GM12878 (cell line): ENCODE data around the gene C16orf95. TPM values are rescaled to one million over a fixed set of nuclear protein-coding genes. Genes with fewer than 3 reads are reported as not detected.
"Not testable (repeated sequence)": the region's sequence is repeated elsewhere in the genome, so short reads cannot be mapped to it uniquely, and the experiment has no call there.

Experiments
- ATAC-seq: fragments of 200-7000 bp; cut with Tn5 transposase; 3 replicates; pipeline ENCODE4 v1.9.1; 2020; ENCODE audit warnings: mild to moderate bottlenecking, moderate library complexity
- BruUV-seq: library from RNA; stranded (reverse); fragments of 400-500 nt; replicated peaks from 2 replicates; lab custom pipeline; 2021; lab: Mats Ljungman, UMichigan
- CTCF ChIA-PET: fragments of 300-600 bp; sonication (Branson Sonifier 250); formaldehyde crosslinking; extraction: SDS; loops from one replicate; lab custom pipeline; 2021; ENCODE audit warnings: inconsistent platforms; lab: Yijun Ruan, JAX
- POLR2A ChIA-PET: fragments of 350-600 bp; formaldehyde crosslinking; extraction: SDS; loops from one replicate; lab custom pipeline; 2021; ENCODE audit warnings: inconsistent platforms; lab: Charles Lee
- RAD21 ChIA-PET: fragments of 300-600 bp; sonication (Branson Sonifier 250); formaldehyde crosslinking; loops from one replicate; lab custom pipeline; 2023; ENCODE audit warnings: antibody characterized with exemption; ENCODE audit not compliant: unreplicated experiment; lab: Charles Lee
- SMC1A ChIA-PET: fragments of 300-600 bp; sonication (Branson Sonifier 250); formaldehyde crosslinking; loops from one replicate; lab custom pipeline; 2023; ENCODE audit not compliant: unreplicated experiment, uncharacterized antibody; lab: Charles Lee
- DNase-seq: peaks from one replicate; pipeline ENCODE4 v3.0.0-alpha.2; 2011; ENCODE audit warnings: low read depth, low spot score
- FAIRE-seq: peaks from 3 replicates; lab custom pipeline; 2011; peaks lifted over from hg19 to GRCh38; lab: Jason Lieb, UNC
- H2AFZ ChIP-seq: 2 replicates; pipeline ENCODE4 v1.6.0; 2011; ENCODE audit warnings: low read depth, low read length, control low read depth; ENCODE audit not compliant: control insufficient read depth
- H3K27ac ChIP-seq: 2 replicates; pipeline ENCODE4 v1.5.1; 2011; ENCODE audit warnings: control low read depth; ENCODE audit not compliant: control insufficient read depth, insufficient read depth
- H3K27me3 ChIP-seq, 2 experiments: replicated peaks in 1 of 2; 2 replicates each; pipeline versions ENCODE4 v1.6.0 to v1.6.1; 2011; ENCODE audit warnings: low read length in 1 of 2; ENCODE audit not compliant: control insufficient read depth in 2 of 2, insufficient read depth in 2 of 2
- H3K36me3 ChIP-seq, 2 experiments: 2 replicates each; pipeline ENCODE4 v1.5.1; 2011; ENCODE audit warnings: low read length in 1 of 2; ENCODE audit not compliant: control insufficient read depth in 2 of 2, insufficient read depth in 2 of 2
- H3K4me1 ChIP-seq: 2 replicates; pipeline ENCODE4 v1.6.1; 2011; ENCODE audit warnings: mild to moderate bottlenecking, low read length, moderate library complexity, mixed read lengths; ENCODE audit not compliant: control insufficient read depth, insufficient read depth
- H3K4me2 ChIP-seq: 2 replicates; pipeline ENCODE4 v1.6.0; 2011; ENCODE audit warnings: control low read depth; ENCODE audit not compliant: control insufficient read depth, insufficient read depth
- H3K4me3 ChIP-seq: fragments of 200-600 bp; sonication (generic); 2 replicates; pipeline ENCODE4 v1.5.1; 2016
- H3K79me2 ChIP-seq: 2 replicates; pipeline ENCODE4 v1.6.0; 2011; ENCODE audit warnings: low read length; ENCODE audit not compliant: control insufficient read depth, insufficient read depth
- H3K9ac ChIP-seq: 2 replicates; pipeline ENCODE4 v1.8.0; 2011; ENCODE audit warnings: low read length, control low read depth, mixed read lengths; ENCODE audit not compliant: control insufficient read depth, insufficient read depth
- H3K9me3 ChIP-seq: replicated peaks from 3 replicates; pipeline ENCODE4 v1.5.1; 2011; ENCODE audit warnings: mild to moderate bottlenecking, low read length; ENCODE audit not compliant: control insufficient read depth, insufficient read depth
- H4K20me1 ChIP-seq: 2 replicates; pipeline ENCODE4 v1.6.0; 2011; ENCODE audit not compliant: control insufficient read depth, insufficient read depth
- CHD1 ChIP-seq: IDR thresholded peaks from 2 replicates; pipeline ENCODE4 v1.6.1; 2012; ENCODE audit warnings: low read depth, low read length, improper control_type of control experiment
- ETV6 ChIP-seq, 2 experiments: fragments of 450-650 bp in 1 of 2; IDR thresholded peaks in 1 of 2; conservative IDR thresholded peaks in 1 of 2; 2 replicates each; pipeline ENCODE4 v1.6.1; 2014; ENCODE audit warnings: antibody characterized with exemption in 1 of 2, borderline replicate concordance in 1 of 2, low read depth in 1 of 2, mild to moderate bottlenecking in 1 of 2, moderate library complexity in 1 of 2
- GATAD2B ChIP-seq: fragments of 450-650 bp; conservative IDR thresholded peaks from 2 replicates; pipeline ENCODE4 v1.6.1; 2017; ENCODE audit warnings: low read depth, mild to moderate bottlenecking, moderate library complexity
- HCFC1 ChIP-seq: fragments of 150-350 bp; IDR thresholded peaks from 2 replicates; pipeline ENCODE4 v1.6.1; 2014; ENCODE audit warnings: low read length
- RCOR1 ChIP-seq: conservative IDR thresholded peaks from 2 replicates; pipeline ENCODE4 v1.6.1; 2012; ENCODE audit warnings: low read depth, low read length, improper control_type of control experiment
- SRF ChIP-seq, 2 experiments: IDR thresholded peaks; 2 replicates each; pipeline ENCODE4 v1.6.1; 2011; ENCODE audit warnings: low read depth in 2 of 2, low read length in 2 of 2, mild to moderate bottlenecking in 1 of 2, moderate library complexity in 1 of 2
- WGBS: methylation state at CpG from one replicate; pipeline ENCODE4 v1.1.6; 2016; ENCODE audit warnings: low lambda C conversion rate; ENCODE audit not compliant: insufficient replicate concordance, insufficient coverage; ENCODE audit errors: missing lambda C conversion rate; 5-methylcytosine and 5-hydroxymethylcytosine counted together
- in situ Hi-C: fragments of 300-500 bp; cut with MboI; formaldehyde crosslinking; loops from 9 replicates; pipeline ENCODE4 v1.14.3; 2018; ENCODE audit warnings: mixed read lengths
- intact Hi-C: fragments of 100-400 bp; cut with micrococcal nuclease; formaldehyde crosslinking; loops from one replicate; pipeline ENCODE4 v1.14.2; 2022; ENCODE audit not compliant: unreplicated experiment
- polyA plus RNA-seq, 11 experiments: library from polyadenylated mRNA; depleted of rRNA in 4 of 11; unstranded in 6 of 11; stranded (reverse) in 5 of 11; fragments of >200 nt; fragmentation: Nextera tagmentation in 4 of 11; fragmentation: Illumina TruSeq in 1 of 11; extraction: Ambion mirVana in 4 of 11; extraction: Trizol in 1 of 11; gene quantifications; 1 replicate in 1 of 11; 2 replicates in 10 of 11; pipeline versions ENCODE4 v1.2.1 to v1.2.3, GENCODE V29; 2011 to 2016; ENCODE audit warnings: inconsistent platforms in 2 of 11, missing spikeins in 2 of 11, low read depth in 1 of 11
- total RNA-seq, 4 experiments: library from RNA; depleted of rRNA in 3 of 4; stranded (reverse); fragments of >200 nt in 3 of 4; fragmentation: Illumina TruSeq in 1 of 4; extraction: Trizol in 1 of 4; gene quantifications; 2 replicates each; pipeline versions ENCODE4 v1.2.1 to v1.2.3, GENCODE V29; 2013 to 2021
- TF ChIP-seq, protein P1 (sequence below): IDR thresholded peaks from 2 replicates; pipeline ENCODE4 v1.6.1; 2012; ENCODE audit warnings: low read depth, low read length, improper control_type of control experiment

The C16orf95 gene
- total and polyA plus RNA-seq, 10 of the 15 experiments (the other 5 are each of a cell fraction or from before 2014, with no cell fraction given): 0.90 to 22.7 (median 6.0) TPM

DNA sequence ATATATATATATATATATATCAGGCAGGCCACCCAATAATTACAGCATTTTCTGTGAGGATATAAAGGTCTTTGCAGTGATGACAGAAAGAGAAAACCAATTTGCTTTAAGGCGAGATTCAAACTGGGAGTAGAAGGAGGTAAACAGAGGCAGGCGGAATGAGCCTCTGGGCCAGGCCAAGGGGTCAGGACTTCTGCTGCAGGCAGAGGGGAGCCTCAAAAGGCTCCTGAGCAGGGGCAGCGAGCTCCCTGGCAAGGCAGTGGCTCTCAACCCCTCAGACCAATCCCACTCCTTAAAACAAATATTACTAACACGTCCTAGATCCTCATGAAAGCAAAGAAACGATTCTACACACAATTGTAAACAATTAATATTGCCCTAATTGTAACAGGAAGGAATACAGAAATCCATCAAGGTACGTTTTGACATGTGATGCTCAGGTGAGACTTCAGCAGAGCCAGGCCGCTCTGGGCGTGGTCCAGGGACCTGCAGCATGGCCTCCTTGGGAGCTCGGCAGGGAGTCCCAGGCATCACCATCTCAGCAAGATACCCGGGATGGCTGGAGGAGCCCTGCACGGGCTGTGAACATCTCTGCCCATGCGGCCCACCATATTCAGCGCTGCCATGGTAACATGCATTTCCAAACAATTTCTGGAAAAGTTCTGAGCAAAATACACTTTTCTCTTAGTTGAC, 48.0 kb upstream of the C16orf95 start (continued):
- TF ChIP-seq GATAD2B: no peak
- no peak for TF ChIP-seq HCFC1
- no peak for TF ChIP-seq SRF (IDR thresholded peaks at IDR 0.05; ENCODE audit: low read depth in 2 of 2, low read length in 2 of 2)
- no peak for TF ChIP-seq CHD1
- TF ChIP-seq, protein P1, sequence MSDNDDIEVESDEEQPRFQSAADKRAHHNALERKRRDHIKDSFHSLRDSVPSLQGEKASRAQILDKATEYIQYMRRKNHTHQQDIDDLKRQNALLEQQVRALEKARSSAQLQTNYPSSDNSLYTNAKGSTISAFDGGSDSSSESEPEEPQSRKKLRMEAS: no peak
- no peak for TF ChIP-seq ETV6 (conservative IDR thresholded peaks at IDR 0.05 in 1 of 2, IDR thresholded peaks at IDR 0.05 in 1 of 2; ENCODE audit: borderline replicate concordance in 1 of 2, low read depth in 1 of 2)

DNA sequence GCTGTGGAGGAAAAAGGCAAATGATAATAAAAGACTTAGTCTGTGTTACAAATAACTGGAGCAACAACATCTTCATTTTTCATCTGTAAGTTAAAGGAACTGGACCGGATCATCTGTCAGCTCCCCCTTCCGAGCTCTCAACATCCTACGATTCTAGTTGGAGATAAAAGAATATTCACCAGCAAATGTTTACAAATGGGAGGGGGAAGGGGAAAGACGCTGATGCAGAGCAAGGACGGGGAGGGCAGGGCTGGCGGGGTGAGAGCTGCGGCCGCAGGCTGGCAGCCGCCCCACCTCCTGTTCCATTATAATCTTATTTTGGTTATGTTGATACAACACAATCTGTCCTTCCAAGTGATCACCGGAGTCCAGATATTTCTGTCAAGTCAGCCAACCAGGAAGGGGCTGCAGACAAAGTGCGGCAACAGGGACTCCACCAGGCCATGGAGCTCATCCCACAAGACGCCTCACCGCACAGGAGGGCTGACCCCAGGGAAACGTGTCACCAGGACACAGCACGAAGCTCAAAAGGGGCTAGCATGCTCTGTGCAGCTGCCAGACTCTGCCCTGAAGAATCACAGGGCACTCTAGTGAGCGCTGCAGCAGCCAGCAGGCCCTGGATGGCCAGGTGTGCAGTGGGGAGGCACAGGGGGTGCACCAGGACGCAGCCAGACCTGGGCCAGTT, 46.7 kb upstream of the C16orf95 start:
- 86% methylated on average over 14 of the region's 17 CpGs for WGBS
- Histone ChIP-seq H3K27me3 (no peaks in the 10 kb centered on the region), H3K79me2 (peaks cover 3% of the 10 kb centered on the region; the same call in 1 of the 2 replicates), H2AFZ (no peak overlapping the region), H3K9ac (no peak overlapping the region), H3K4me1 (no peaks in the 10 kb centered on the region), H4K20me1 (no peaks in the 10 kb centered on the region), H3K36me3 (peaks cover 18 to 20% of the 10 kb centered on the region in 2 experiments), H3K4me3 (no peak overlapping the region), H3K9me3 (no peaks in the 10 kb centered on the region), H3K27ac (no peak overlapping the region), H3K4me2 (no peak overlapping the region)
- RAD21 ChIA-PET: no interaction called here
- POLR2A ChIA-PET: no interaction called here
- no peak for TF ChIP-seq RCOR1
- FAIRE-seq: no peak
- no TSS peak for BruUV-seq
- SMC1A ChIA-PET: no interaction called here
- CTCF ChIA-PET: interaction anchor here (1.4 kb wide), 1 partner anchor 30 kb away, joined by 3 read pairs; no protein-coding TSS in a partner anchor
- in situ Hi-C loops: no loop called here
- DNase-seq: no peak
- intact Hi-C loops: no loop called here
- no peak for ATAC-seq

DNA sequence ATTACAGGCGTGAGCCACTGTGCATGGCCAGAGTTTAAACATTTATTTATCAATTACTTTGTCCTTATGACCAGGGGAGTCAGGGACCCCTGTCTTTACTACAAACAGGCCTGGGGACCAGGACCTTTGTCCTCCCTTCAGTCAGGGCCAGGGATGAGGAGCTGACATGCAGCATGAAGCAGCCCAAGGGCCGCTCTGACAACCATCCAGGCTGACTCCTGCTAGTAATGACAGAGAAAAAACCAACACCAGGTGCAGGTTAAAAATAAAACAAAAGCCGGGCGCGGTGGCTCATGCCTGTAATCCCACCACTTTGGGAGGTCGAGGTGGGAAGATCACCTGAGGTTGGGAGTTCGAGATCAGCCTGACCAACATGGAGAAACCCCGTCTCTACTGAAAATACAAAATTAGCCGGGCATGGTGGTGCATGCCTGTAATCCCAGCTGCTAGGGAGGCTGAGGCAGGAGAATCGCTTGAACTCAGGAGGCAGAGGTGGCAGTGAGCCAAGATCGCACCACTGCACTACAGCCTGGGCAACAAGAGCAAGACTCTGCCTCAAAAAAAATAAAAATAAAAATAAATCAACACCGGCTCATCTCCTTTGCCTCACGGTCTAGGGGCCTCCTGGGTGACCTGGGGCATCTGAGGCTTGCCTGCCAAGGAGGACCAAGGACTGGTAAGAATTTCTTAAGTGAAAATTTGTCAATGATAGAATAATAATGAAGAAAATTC, 45.8 kb upstream of the C16orf95 start:
- ATAC-seq, DNase-seq, in situ Hi-C loops, H3K4me3 ChIP-seq, RAD21 ChIA-PET, POLR2A ChIA-PET, H3K27ac ChIP-seq, BruUV-seq, SMC1A ChIA-PET, H3K9ac ChIP-seq, H3K27me3 ChIP-seq, H3K4me2 ChIP-seq, H3K79me2 ChIP-seq, intact Hi-C loops, H2AFZ ChIP-seq, H4K20me1 ChIP-seq, H3K9me3 ChIP-seq, FAIRE-seq, H3K4me1 ChIP-seq: not testable (repeated sequence)
- CTCF ChIA-PET: interaction anchor here (1.4 kb wide), 1 partner anchor 31 kb away, joined by 3 read pairs; no protein-coding TSS in a partner anchor
- WGBS: 98% methylated on average over 13 of the region's 13 CpGs
- peaks cover 20 to 24% of the 10 kb centered on the region in 2 experiments for H3K36me3 ChIP-seq
